ENCODE results near the gene DMGDH.

Gene DMGDH

DNA sequence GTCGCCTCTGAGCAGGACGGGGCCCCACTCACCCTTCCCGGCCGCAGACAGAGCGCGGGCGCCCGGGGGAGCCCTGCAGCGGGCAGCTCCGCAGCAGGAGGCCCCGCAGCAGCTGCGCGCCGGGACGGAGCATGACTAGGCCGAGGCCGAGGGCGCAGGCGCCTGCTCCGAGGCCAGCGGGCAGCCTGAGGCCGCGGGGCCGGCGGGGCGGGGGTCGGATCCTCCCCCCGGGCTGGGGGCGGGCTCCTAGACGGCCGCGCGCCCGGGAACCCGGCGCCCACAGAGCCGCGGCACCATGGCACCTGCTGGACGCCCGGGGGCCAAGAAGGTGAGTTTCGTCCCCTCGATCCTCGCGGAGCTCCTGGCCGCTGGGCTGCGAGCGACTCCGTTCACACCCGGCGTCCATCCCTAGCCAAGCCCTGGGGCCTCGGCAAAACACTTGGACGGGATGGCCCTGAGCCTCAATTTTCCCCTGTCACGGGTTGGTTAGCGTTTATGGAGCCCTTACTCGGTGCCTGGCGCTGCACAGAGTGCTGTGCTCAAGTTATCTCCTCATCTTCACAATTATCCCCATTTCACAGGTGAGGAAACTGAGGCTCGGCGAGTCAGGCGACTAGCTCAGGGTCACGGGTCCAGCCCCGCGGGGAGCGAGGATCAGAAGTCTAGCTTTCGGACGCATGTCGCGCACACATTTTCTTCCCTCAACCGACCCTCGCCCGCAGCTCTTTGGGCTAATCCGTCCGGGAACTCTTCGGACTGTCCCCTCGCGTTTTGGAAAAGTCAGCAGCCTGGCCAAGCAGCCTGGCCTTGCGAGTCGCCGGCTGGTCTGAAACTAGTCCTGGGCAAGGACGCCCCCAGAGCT lies at the start of gene DMGDH, which contains the start of gene BHMT2:
Gene DMGDH (minus strand): TSS at position 187 of the 862 bp plus-strand sequence. CDS start 54 bp downstream, at position 133.
Gene BHMT2 (plus strand): TSS at position 280 of the 862 bp plus-strand sequence. CDS start 16 bp downstream, at position 296.
- peak; percentile 72 for DNase-seq (ENCODE audit: low read depth)

DNA sequence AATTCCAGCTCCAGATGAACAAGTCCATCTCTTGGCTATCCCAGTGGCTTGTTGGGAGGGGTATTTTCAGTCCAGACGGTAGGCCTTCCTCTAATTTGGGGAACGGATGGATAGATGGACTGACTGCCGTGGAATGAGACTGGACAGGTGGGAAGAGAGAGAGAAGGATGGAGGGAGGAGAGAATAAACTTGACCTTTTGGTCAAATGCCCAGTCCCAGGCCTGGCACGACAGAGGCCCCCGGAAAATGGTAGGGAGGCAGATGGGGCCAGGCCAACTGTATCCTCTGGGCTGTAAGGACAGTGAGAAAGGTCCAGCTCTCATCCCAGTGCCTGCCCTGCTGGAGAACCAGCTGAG lies 43.2 kb upstream of the DMGDH start:
- no peak for DNase-seq (ENCODE audit: low read depth)

DNA sequence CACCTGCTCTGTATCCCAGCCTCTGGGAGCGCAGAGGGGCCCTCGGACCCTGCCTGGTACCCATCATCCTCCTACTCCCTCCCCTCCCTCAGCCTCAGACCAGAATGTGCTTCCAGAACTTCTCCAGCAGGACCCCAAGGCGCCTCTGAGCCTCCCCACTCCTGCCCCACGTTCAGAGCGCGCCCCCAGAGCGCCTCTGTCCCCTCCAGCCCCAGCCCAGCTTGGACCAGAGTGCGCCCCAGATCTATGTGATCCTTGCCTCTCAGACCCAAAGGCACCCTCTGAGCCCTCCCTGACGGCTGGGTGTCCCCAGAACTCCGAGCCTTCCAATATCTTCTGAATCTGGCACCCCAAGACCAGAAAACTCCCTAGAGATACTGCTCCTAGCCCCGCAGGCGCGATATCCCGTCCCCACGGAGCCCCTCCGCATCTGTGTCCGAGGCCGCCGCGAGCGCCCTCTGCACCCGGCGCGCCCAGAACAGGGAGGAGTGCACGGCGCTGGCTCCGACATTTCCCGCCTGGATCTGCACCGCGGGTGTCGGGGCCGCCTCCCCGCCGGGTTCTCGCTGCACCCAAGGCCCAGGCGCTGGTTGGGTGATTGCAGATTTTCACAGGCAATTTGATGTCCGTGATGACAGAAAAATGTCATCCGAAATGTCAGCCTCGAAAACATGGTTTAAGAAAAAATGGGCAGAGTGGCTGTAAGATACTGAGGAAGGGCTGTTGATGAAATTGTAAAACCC lies 42.7 kb upstream of the DMGDH start:
- DNase-seq (ENCODE audit: low read depth): no peak

DNA sequence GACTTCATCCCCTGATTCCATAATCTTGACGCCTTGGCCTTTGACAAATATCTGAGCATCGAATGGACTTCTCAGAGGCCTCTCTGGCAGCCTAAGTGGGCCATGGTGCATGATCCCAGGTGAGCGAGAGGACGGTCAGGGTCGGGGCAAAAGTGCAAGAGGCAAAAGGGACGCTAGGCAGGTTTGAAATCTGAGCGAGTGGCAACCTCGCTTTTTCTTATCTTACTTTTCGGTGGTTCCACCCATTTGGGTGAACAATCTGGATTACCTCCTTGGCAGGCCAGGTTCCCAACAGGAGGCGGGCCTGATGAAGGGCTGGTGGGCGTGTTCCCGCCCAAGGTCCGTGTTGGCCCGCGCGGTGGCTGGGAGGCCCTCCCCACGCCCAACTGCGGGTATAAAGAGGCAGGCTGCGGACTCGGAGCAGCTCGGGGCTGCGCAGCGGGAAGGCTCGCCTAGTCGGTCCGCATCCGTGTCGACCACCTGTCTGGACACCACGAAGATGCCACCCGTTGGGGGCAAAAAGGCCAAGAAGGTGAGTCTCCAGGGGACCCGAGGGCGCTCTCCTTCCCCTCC lies 42.0 kb upstream of the DMGDH start, which contains the start of gene BHMT:
Gene BHMT (plus strand): TSS at position 423 of the 573 bp plus-strand sequence. CDS start 77 bp downstream, at position 500.
- no peak for DNase-seq (ENCODE audit: low read depth)

DNA sequence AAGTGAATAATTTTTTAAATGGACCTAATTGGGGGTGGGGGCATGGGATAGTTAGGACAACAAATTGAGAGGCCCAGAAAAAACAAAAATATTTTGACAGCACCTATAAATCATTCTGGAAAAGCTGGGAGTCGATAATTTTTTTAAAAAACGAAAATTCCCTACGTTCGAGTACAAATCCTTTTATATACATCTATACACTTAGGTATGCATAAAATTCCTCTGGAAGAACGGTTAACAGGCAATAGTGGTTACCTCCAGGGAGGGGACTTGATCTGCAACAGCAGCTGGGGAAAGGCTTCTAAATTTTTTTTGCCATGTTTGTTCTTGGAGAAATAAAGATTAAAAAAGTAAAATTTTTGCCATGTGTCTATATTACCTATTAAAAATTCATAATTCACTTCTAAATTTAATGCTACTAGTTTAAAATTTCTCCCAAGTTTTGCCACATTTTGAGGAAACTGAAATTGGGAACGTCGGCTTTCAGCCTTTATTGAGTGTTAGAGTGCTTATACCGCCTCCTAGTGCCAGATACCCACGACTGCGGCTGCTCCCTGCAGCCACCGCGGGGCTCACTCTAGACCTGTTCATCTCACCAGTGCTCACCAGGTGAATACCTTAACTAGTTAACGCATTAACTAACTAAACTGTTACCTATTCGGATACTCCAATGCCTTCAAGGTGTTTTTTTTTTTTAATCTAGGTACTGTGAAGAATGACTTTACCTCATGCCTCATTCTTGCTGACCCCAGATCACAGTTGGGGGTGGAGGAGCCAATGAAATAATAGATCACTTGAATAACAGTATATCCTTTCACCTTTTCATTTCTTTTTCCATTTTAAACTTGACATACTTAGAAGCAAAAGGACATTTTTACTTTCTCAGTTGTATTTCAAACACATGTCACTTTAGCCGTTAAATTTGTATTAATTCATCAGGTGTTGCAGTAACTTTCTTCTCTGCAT lies 40.3 kb upstream of the DMGDH start:
- peak; percentile 19 for DNase-seq (ENCODE audit: low read depth)

DNA sequence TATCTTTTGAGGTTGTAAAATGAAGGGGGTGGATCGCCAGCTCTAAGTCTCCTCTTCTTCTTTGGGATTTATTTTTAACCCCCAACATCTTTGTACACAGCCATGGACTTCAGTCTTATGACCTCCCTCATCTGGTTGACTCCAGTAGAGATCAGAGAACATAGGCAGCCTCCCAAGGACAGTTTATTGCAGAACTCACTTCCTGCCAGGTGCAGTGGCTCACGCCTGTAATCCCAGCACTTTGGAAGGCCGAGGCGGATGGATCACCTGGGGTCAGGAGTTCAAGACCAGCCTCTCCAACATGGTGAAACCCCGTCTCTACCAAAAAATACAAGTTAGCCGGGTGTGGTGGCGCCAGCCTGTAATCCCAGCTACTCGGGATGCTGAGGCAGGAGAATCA lies 39.3 kb upstream of the DMGDH start:
- DNase-seq (ENCODE audit: low read depth): no peak

DNA sequence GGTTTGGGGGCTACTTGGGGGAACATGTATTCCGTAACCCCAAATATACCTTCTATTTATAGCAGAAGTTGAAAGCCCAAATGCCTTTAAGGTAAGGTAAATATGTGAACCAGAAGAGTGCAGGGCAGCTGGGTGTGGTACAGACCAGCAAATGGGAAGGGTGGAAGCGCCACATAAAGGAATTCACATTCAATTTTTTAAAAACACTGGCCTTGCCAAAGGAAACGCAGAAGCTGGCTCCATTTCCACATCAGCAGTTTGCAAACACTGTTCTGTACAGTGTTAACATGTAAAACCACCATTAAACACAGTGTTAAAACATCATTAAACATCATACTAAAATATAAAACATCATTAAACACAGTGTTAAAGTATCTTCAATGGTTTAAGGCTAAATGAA lies 38.6 kb upstream of the DMGDH start:
- DNase-seq (ENCODE audit: low read depth): no peak

DNA sequence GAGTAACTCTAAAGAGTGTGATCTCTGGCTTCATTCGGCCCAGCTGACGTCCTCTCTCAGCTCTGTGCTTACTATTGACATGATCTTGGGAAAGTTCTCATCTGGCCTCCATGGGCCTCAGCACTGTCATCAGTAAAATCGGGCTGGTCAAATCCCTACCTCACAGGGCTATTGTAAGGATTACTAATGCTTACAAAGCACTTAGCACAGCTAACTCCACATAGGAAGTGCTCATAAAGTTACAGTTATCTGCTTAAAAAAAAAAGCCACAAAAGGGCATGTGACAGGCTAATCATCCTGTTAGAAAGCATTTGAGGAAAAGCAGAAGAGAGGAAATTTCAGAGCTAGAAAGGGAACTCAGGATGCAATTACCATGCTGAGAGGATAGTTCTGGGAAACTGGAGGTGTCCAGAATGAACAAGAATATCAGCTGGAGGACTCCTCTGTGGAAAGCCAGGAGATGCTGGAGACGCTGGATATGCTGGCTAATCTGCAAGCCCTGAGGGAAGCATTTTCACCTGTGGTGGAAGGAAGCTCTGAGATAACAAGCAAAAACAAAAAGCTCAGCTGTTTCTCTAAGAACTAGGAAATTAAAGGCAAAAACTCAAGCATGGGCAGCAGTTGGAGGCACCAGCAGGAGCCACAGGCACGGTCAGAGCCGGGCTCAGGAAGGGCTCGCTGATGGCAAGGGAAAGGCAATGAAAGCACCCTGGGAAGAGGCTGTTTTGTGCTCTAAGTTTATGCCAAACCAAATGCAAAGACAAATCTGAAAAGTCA lies 37.7 kb upstream of the DMGDH start:
- DNase-seq (ENCODE audit: low read depth): peak; percentile 45

DNA sequence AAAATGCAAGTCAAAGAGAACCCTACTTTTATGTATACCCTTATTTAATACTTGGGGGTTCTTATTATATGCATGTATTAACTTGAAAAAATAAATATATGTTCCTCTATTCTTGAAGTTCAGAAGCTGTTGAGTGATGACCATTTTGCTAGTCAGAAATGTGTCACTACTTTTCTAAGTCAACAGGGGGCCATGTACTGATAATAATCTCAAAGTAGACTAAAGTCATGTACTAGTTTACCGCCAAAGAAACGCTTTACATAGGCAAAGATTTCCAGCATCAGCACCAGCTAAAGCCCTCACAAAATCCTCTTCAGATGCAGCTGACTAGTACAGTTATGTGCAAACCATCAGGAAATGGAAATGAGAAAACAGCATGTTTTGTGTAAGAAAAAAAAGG lies 36.4 kb upstream of the DMGDH start:
- peak; percentile 18 for DNase-seq (ENCODE audit: low read depth)

DNA sequence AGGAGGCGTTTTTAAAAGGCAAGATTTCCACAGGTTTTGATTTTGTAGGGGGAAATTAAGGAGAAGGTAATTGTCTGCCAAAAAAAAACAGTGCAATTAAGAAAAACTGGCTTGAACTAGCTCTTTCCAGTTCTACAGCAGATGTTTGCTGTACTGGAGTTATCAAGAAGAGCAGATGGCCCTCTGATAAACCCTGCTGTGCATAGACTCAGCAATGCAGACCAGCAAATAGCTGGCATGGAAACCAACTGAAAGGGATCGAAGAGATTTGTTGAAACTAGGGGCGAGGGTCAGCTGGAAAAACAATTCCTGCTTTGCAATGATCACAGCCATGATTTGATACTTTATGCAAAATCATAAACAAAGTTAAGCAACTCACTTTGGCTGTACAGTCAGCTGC lies 24.3 kb upstream of the DMGDH start:
- DNase-seq (ENCODE audit: low read depth): no peak

DNA sequence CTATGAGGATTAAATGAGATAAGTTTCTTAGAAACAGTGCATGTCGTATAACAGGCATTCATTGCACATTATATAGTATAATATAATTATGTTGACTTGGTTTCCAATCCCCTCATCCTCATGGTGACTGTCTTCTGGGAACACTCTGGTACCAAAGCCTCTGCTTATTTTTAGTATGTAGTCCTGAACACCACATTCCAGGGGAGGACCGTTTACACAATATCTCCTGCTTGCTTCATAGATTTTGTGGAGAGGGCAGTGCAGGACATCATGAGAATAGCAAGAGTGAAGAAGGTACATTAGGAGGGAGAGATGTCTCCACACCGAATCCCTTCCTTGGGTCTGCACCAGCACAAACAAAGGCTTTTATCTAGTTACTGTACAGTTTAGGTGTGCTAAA lies 21.6 kb upstream of the DMGDH start:
- DNase-seq (ENCODE audit: low read depth): no peak

DNA sequence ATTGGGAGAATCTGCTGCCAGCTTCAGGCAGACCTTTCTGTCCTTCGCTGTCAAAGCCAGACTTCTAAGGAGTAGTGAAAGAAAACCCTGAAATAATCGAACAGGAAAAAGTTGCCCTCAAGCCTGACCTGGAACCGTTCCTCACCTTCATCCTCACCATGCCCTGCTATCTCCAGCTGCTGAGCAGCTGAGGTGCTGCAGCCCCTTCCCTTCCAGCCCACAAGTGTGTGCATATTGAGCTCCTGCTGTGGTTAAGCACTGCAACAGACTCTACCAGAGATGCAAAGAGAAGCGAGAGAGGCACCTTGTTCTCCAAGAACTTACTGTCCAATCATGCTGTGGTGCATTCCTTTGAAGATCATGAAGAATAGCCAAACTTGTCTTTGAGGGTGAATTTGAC lies 19.0 kb upstream of the DMGDH start:
- no peak for DNase-seq (ENCODE audit: low read depth)

DNA sequence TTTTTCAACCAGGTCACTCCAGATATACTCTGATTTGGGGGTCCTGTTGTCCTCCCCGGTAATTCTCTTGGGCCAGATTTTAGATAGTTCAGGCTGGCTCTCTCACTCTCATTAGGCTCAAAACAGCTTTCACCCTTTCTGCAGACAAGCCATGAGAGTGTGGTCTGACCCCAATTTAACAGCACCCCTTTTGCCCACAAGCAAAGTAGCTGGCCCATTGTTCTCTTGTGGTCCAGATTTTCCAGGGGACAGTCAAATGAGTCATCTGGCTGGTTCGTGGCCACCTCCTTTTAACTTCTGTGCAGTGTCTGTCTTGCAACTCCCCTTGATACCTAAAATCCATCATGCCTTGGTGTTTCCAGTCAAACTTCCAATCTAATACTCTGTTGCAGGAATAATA lies 16.6 kb upstream of the DMGDH start:
- peak; percentile 12 for DNase-seq (ENCODE audit: low read depth)

DNA sequence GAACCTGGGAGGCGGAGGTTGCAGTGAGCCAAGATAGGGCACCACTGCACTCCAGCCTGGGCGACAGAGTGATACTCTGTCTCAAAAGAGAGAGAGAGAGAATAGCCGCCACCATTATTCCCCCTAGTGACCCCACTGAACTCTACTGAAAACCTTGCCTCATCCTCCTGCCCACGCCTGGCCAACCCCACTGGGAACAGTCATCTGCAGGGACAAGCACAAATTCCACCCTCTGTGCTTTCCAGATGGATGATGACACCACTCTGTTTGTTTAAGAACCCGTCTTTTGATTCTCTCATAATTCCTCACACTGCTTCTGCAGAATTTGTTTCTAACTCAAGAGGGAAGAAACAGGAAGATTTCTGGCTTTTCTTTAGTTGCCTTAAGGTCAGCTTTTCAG lies 12.3 kb upstream of the DMGDH start:
- no peak for DNase-seq (ENCODE audit: low read depth)

DNA sequence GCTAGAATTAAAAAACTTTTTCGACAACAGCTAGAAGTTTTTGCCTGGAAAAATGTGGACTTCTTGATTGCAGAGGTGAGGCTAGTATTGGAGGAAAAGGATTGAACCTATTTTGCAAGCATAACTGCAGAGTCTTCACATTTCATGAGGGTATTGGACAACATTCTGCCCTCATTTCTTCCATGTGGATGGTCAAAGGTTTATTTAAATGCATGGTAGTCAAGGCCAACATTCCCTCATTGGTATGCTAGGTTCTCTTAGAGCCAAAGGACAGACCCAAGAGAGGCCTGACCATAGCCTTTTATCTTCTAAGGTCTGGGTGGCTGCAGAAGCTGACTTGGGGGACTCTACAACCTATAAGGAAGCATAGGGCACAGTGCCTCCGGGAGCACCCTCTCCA lies 11.3 kb upstream of the DMGDH start:
- no peak for DNase-seq (ENCODE audit: low read depth)

DNA sequence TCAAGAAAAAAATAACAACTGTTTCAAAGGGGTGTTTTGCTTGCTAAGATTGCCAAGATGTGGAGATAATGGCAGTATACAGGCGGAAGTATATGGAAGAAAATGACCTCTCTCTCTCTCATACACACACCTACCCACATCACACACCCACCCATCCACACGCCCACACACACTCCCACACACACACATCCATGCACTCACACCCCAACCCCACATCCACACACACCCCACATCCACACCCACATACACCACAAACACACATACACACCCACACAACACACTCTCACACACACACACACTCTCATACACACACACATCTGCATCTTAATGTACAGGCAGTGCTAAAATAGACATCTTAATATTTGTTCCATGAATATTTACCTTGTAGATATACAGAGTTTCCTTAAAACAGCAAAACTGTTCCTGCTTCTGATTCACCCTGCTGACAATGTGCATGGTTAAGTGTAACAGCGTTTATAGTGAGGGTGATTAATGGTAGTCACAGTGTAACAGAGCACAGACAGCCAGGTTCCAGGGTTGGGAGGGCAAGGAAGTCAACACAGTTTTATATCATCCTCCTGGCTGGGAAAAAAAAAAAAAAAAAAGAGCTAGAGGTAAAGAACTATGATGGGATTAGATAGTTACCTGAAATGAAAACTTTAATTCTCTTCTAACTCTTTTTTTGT lies 8.3 kb upstream of the DMGDH start:
- DNase-seq (ENCODE audit: low read depth): peak; percentile 37

DNA sequence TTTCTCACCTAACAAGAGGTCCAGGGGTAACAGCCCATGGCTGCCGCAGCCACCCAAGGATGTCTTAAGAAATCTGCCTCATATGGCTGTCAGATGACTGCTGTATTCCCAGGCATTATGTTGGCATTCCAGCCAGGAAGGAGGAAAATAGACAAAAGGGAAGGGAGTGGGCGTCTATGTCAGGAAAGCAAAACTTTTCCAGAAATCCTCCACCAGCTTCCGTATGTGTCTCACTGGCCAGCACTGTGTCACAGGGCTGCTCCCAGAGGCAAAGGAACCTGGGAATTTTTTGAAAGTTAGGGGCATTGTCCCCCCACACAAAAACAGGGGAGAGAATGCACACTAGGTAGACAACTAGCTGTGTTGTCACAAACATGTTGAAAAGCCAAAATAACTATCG lies 7.3 kb upstream of the DMGDH start:
- DNase-seq (ENCODE audit: low read depth): no peak

DNA sequence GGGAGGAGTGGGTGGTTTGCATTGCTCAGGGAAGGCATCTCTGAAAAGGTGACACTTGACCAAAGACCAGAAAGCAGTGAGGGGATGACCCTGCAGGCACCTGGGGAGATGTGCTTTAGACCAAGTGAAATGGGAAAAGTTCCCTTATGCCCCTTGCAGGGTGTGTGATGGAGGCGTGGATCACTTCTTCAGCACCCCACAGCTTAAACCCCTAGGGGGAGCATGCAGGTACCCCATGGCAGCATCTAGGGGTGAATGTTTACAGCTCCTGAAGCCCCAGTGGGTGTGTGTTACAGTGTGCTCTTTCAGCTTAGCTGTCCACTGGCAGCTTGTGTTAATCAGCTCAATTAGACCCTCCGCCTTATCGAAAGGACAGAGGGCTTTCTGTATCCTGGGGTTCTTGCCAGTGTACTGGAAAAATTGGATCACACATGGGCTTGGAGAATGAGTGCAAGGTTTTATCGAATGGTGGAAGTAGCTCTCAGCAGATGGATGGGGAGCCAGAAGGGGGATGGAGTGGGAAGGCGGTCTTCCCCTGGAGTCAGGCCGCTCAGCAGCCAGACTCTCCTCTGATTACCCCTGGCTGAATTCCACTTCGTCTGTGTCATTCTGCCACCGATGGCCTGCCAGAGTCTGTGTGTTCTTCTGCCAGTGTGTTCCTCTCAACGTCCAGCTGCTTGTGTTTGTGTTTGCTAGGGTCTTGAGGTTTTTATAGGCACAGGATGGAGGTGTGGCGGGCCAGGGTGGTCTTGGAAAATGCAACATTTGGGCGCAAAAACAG lies 6.4 kb upstream of the DMGDH start:
- DNase-seq (ENCODE audit: low read depth): no peak

DNA sequence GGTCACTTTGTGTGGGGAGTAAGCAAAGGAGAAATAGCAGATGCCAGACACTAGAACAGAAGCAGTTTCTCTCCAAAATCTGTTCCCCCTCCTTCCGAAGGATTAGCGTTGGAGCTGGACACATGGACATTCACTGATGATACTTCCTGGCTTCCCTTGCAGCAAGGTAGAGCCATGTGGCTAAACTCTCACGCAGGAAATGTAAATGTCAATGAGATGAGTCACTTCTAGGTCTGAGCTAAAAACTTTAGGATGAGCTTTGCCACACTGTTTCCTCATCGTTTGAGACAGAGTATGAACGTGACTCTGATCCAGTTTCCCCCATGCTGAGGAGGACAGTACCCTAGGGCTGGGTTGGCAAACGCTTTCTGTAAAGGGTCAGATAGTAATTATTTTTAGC lies 5.2 kb upstream of the DMGDH start:
- peak; percentile 83 for DNase-seq (ENCODE audit: low read depth)

DNA sequence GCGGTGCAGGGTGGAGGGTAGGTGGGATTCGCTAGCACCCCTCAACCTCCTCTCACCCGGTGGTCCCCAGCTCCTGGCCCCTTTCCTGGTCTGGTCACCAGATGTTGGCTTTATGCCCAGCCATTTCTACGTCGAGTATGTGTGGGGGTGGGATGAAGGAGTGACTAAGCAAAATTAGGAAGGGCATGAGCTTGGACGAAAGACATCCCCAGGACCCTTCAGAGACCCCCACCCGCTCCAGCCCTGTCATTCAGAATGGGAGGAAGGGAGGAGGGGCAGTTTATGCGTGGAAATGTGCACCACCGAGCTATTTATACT lies 835 bp upstream of the DMGDH start:
- peak; percentile 22 for DNase-seq (ENCODE audit: low read depth)
